HEK293T (cell line): ENCODE results near the gene ZNF273.

Experiments used
- BHLHE40 ChIP-seq: fragments of 450-650 bp; IDR thresholded peaks from 2 replicates; pipeline ENCODE4 v1.6.1; 2016; ENCODE audit warnings: mild to moderate bottlenecking, moderate library complexity, borderline replicate concordance
- FOXA1 ChIP-seq: fragments of 450-650 bp; IDR thresholded peaks from 2 replicates; pipeline ENCODE4 v1.6.1; 2016; ENCODE audit warnings: mild to moderate bottlenecking
- FOXM1 ChIP-seq: fragments of 450-650 bp; IDR thresholded peaks from 2 replicates; pipeline ENCODE4 v1.6.1; 2017; ENCODE audit warnings: mild to moderate bottlenecking, borderline replicate concordance
- SP1 ChIP-seq: fragments of 450-650 bp; IDR thresholded peaks from 2 replicates; pipeline ENCODE4 v1.6.1; 2017

DNA sequence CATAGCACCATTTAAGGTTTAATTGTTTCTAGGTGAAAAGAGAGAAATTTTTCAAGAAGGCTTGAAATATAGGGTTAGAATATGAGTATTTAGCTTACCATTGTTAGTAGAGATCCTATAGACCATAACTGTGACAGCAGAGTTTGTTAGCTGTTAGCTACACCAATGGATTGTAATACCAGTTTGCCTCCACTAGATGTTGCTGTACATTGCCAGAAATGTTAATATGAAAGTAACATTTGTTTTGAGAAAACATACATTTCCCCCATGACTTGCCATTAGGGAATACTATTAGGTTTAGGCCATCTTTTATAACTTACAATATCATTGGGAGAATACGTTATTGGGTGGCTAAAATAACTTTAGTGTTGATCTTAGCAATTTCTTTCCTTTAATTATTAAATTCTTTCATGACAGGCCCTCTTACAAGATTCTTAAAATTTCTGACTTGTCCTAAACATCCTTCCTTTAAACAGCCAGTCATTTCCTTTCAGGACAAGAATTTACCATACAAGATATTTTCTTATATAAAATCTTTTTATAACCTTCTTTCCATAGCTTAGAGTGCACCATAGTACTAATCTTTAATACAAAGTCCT, 48.3 kb downstream of the ZNF273 start:
- TF ChIP-seq FOXM1 = no peak
- no peak for TF ChIP-seq SP1
- no peak for TF ChIP-seq BHLHE40
- no peak for TF ChIP-seq FOXA1
